ENCODE results near the gene DIP2B. TPM values are rescaled to one million over a fixed set of nuclear protein-coding genes. Genes with fewer than 3 reads are reported as not detected.
A peak's percentile ranks its signal among the peaks of the same experiment; 100 is the strongest.

Gene DIP2B
- total RNA-seq, 1 donor from 2014 or later = 28.6 TPM

DNA sequence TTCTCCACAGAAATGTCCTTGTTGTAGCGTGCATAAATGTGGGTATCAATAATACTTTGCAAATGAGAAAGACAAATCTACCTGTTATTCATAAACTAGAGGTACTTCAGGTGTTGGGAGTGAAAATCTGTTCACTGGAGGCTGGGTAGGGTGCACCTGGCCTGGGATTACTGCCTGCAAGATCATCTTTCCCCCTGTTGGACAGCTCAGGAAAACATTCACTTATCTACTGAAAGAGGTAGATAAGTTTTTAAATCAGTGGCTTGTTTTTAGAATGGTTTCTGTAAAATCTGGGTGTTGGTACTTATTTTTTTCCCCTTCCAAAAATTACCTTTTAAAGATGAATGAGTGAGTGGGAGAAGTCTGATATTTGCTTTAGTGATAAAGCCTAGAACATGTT lies 95.6 kb downstream of the DIP2B start:
- intact Hi-C loops (cut with DNase I) = no loop called here

DNA sequence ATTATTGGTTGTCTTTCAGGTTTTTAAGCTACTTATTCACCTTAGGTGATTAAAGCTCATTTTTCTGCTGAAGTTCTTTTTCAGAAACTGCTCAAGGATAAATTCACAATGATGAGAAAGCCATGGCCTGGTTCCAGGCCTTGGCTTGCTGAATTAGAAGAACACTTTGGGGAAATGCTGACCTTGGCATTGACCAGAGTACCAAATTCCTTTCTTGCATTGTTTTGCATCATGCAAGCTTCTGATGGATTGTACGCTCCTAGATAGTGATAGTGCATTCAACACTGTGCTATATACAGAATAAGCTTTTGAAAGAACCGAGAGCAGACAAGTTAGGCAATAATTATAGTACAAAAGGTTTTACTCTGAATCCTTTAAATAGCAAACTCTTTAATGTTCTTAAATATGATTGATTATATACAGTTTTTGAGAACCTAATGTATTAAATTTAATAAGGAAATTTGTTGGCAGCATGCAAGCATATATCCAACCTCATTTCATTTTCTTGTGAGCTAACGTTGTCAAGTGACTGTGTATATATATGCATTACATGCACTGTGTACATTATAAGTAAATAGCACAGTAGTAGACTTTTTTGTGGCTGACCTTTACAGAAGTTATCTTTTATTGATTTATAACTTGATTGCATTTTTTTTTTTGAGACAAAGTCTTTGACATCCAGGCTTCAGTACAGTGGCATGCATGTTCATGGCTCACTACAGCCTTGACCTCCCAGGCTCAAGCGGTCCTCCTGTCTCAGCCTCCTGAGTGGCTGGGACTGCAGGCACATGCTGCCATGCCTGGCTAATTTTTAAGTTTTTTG lies 99.2 kb downstream of the DIP2B start:
- ATAC-seq (peak; percentile 43), DNase-seq (no peak)
- TF ChIP-seq, protein P1, sequence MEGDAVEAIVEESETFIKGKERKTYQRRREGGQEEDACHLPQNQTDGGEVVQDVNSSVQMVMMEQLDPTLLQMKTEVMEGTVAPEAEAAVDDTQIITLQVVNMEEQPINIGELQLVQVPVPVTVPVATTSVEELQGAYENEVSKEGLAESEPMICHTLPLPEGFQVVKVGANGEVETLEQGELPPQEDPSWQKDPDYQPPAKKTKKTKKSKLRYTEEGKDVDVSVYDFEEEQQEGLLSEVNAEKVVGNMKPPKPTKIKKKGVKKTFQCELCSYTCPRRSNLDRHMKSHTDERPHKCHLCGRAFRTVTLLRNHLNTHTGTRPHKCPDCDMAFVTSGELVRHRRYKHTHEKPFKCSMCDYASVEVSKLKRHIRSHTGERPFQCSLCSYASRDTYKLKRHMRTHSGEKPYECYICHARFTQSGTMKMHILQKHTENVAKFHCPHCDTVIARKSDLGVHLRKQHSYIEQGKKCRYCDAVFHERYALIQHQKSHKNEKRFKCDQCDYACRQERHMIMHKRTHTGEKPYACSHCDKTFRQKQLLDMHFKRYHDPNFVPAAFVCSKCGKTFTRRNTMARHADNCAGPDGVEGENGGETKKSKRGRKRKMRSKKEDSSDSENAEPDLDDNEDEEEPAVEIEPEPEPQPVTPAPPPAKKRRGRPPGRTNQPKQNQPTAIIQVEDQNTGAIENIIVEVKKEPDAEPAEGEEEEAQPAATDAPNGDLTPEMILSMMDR (IDR thresholded peaks at IDR 0.05) = no peak
- H3K27me3 ChIP-seq = no peaks in the 10 kb centered on the region
- H3K27ac ChIP-seq = no peak overlapping the region
- H3K36me3 ChIP-seq = no peaks in the 10 kb centered on the region
- H3K4me3 ChIP-seq = no peak overlapping the region
- no peaks in the 10 kb centered on the region for H3K9me3 ChIP-seq
- peaks cover 23% of the 10 kb centered on the region for H3K4me1 ChIP-seq
- intact Hi-C loops (cut with DNase I) = no loop called here

More for the DNA sequence above, 95.6 kb downstream of the DIP2B start:
- Histone ChIP-seq H3K27ac (no peak overlapping the region), H3K4me1 (peaks cover 20% of the 10 kb centered on the region), H3K36me3 (no peaks in the 10 kb centered on the region), H3K9me3 (no peaks in the 10 kb centered on the region), H3K27me3 (no peaks in the 10 kb centered on the region), H3K4me3 (no peak overlapping the region)
- TF ChIP-seq, protein P1 (IDR thresholded peaks at IDR 0.05) = no peak
- DNase-seq (no peak), ATAC-seq (no peak)

DNA sequence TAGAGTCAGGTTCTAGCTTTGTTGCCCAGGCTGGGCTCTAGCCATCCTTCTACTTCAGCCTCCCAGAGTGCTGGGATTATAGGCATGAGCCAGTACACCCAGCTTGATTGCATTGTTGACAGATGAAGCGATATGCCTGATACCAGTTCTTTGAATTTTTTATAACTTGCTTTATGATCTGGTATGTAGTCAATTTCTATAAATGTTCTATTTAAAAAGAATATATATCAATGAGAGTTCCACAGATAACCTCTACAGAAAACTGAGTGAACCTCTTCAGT lies 99.8 kb downstream of the DIP2B start:
- no peaks in the 10 kb centered on the region for H3K9me3 ChIP-seq
- no peaks in the 10 kb centered on the region for H3K36me3 ChIP-seq
- H3K27ac ChIP-seq = no peak overlapping the region
- no peaks in the 10 kb centered on the region for H3K27me3 ChIP-seq
- ATAC-seq = no peak
- peaks cover 23% of the 10 kb centered on the region for H3K4me1 ChIP-seq
- H3K4me3 ChIP-seq = no peak overlapping the region
- intact Hi-C loops (cut with DNase I) = no loop called here
- TF ChIP-seq, protein P1 (IDR thresholded peaks at IDR 0.05) = no peak
- no peak for DNase-seq

DNA sequence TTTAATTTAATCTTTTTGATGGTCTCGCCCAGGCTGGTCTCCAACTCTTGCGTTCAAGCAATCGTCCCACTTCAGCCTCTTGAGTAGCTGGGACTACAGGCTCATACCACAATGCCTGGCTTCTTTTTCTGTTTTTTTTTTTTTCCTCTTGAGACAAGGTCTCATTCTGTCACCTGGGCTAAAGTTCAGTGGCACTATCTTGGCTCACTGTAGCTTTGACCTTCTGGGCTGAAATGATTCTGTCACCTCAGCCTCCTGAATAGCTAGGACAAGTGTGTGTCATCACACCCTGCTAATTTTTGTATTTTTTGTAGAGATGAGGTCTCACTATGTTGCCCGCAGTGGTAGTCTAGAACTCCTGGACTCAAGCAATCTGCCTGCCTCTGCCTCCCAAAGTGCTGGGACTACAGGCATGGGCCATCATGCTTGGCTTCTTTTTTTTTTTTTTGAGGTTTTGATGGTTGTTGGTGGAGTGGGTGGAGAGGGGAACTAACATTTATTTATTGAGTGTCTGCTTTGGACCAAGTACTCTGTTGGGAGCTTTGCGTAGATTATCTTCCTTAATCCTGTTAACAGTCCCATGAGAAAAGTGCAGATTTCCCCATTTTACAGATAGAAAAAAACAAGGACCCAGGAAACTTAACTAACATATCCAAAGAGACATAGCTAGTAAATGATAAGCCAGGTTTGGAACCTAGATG lies 102.0 kb downstream of the DIP2B start:
- TF ChIP-seq, protein P1 (IDR thresholded peaks at IDR 0.05) = no peak
- no peaks in the 10 kb centered on the region for H3K9me3 ChIP-seq
- ATAC-seq = peak; percentile 62
- no peak overlapping the region for H3K4me3 ChIP-seq
- peaks cover 17% of the 10 kb centered on the region for H3K4me1 ChIP-seq
- H3K36me3 ChIP-seq = no peaks in the 10 kb centered on the region
- H3K27me3 ChIP-seq = no peaks in the 10 kb centered on the region
- intact Hi-C loops (cut with DNase I) = no loop called here
- DNase-seq = no peak
- H3K27ac ChIP-seq = no peak overlapping the region

DNA sequence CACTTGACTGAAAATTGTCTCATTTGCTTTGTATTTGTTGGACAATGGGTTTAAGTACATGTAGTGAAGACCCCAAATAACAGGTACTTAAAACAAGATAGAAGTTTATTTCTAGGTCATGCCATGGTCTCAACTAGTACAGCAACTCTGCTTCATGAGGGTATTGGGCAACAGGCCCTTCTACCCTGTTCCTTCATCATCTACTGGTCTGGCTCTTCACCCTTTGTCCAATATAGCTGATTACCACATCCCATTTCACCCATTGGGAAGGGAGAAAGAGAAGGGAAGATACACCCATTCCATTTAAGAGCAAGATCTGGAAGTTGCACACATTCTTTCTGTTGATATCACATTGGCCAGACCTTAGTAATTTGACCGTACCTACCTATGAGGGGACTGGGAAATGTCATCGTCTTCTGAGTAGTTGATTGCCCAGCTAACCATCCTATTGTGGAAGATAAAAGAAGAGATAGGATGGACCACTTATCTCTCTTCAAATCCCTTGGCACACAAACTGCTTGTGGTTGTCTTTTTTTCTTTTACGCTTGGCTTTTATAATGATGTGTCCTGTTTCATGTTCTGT lies 104.6 kb downstream of the DIP2B start:
- DNase-seq = no peak
- intact Hi-C loops (cut with DNase I) = no loop called here

More for the DNA sequence above, 104.6 kb downstream of the DIP2B start:
- TF ChIP-seq, protein P1 (IDR thresholded peaks at IDR 0.05) = no peak
- Histone ChIP-seq H3K4me3 (no peak overlapping the region), H3K9me3 (no peaks in the 10 kb centered on the region), H3K27ac (no peak overlapping the region), H3K4me1 (peaks cover 19% of the 10 kb centered on the region), H3K27me3 (no peaks in the 10 kb centered on the region), H3K36me3 (no peaks in the 10 kb centered on the region)
- ATAC-seq = peak; percentile 81
